Hindlimb muscle (tissue), 1 donor: Measurements from ENCODE around the gene GLIPR1L2. TPM values are rescaled to one million over a fixed set of nuclear protein-coding genes. Genes with fewer than 3 reads are reported as not detected.
"Not testable (repeated sequence)": the region's sequence is repeated elsewhere in the genome, so short reads cannot be mapped to it uniquely, and the experiment has no call there.

ENCODE experiments used
- DNase-seq: peaks from one replicate; pipeline ENCODE4 v3.0.0-alpha.2; 2013
- polyA plus RNA-seq: library from polyadenylated mRNA; unstranded; fragments of 120-200 nt; gene quantifications from one replicate; pipeline ENCODE4 v1.2.1, GENCODE V29; 2013; ENCODE audit not compliant: insufficient read length

The GLIPR1L2 gene
- polyA plus RNA-seq = 1.0 TPM

DNA sequence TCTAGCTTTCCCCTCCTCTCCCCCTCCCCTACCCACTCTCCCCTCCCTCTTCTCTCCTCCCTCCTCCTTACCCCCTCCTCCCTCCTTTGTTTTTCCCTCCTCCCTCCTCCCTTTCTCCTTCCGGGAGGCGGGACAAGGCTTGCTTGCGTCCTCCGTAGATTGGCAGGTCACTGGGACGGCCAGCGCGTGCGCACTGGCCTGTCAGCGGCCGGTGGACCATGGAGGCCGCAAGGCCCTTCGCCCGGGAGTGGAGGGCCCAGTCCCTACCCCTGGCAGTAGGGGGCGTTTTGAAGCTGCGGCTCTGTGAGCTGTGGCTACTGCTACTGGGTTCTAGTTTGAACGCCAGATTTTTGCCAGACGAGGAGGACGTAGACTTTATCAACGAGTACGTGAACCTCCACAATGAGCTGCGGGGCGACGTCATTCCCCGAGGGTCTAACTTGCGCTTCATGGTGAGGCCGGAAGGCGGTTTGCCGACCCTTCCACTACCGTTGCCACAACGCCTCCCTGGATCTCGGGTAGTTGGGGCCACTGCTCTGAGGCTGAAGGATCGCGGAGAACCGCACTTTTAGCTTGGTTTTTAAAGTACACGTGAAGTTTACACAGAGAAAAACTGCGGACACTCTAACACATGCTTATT, at the start of gene GLIPR1L2:
GLIPR1L2 (plus strand) TSS at position 191 of the 640 bp plus-strand sequence; CDS start at position 219, 28 bp downstream.
- DNase-seq = peak; percentile 96

DNA sequence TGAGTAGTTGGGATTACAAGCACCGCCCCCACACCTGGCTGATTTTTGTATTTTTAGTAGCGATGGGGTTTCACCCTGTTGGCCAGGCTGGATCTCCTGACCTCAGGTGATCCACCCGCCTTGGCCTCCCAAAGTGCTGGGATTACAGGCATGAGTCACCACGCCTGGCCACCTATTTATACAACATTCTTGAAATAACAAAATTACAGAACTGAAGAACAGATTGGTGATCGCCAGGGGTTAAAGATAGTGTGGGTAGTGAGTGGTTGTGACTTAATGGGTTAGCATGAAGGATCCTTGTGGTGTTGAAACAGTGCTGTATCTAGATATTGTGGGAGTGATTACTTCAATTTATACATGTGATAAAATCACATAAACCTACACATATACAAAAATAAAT, 49.0 kb upstream of the GLIPR1L2 start:
- no peak for DNase-seq

DNA sequence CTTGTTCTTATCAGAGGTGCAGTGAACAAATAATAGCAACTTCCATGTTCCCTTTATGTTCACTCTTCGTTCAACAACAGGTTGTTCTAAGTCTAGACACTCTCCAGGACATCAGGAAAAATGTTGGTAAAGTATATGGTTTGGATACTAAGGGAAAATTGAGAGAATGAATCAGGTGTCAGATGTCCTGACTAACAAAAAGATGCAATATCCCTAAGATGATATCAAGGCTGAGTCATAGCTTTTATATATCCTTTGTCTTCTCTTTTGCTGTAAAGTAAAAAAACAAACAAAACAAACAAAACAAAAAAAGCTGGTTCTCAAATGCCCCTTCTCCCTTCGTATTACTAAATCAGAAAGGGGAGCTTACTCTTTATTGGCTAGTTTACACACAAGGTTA, 45.4 kb upstream of the GLIPR1L2 start:
- DNase-seq = no peak

DNA sequence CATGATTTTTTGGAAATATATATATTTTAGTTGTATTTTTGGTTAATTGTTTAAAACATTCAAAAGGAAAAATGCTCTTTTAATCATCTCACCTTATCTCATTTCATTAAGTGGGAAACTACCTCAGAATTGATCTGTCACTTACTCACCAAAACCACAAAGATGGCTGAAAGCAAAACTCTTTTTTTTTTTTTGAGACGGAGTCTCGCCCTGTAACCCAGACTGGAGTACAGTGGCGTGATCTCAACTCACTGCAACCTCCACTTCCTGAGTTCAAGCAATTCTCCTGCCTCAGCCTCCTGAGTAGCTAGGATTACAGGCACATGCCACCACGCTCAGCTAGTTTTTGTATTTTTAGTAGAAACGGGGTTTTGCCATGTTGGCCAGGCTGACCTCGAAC, 44.7 kb upstream of the GLIPR1L2 start:
- not testable (repeated sequence) for DNase-seq

DNA sequence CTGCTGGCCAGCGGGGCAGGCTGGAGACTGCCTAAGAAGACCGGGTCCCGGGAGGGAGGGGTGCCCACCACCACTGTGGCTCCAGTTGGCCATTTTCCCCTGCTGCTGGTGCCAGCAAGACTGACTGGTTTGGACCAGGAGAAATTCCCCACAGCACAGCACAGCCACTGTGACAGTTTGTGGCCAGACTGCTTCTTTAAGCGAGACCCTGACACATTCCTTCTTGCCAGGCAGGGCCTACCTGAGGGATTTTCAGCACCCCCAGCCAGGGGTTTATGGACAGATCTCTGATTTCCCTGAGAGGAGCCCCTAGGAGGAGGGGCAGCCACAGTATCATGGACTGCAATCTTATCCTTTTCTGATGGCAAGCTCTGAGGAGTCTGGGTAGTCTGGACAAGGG, 40.9 kb upstream of the GLIPR1L2 start:
- no peak for DNase-seq

DNA sequence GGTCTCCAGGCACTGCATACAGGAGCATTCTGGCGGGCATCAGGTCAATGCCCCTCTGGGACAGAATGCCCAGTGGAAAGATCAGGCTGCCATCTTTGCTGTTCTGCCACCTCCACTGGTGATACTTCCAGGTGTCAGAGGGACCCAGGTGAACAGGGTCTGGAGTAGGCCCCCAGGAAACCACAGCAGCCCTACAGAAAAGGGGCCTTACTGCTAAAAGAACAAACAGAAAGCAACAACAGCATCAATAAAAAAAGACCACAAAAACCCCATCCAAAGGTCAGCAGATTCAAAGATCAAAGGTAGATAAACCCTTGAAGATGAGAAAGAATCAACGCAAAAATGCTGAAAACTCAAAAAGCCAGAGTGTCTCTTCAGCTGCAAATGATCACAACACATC, 40.5 kb upstream of the GLIPR1L2 start:
- no peak for DNase-seq

DNA sequence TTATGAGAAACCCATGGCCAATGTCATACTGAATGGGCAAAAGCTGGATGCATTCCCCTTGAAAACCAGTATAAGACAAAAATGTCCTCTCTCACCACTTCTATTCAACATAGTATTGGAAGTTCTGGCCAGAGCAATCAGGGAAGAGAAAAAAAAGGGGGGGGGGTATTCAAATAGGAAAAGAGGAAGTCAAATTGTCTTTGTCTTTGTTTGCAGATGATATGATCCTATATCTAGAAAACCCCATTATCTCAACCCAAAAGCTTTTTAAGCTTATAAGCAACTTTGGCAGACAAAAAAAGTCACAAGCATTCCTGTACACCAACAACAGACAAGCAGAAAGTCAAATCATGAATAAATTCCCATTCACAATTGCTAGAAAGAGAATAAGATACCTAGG, 36.9 kb upstream of the GLIPR1L2 start:
- no peak for DNase-seq

DNA sequence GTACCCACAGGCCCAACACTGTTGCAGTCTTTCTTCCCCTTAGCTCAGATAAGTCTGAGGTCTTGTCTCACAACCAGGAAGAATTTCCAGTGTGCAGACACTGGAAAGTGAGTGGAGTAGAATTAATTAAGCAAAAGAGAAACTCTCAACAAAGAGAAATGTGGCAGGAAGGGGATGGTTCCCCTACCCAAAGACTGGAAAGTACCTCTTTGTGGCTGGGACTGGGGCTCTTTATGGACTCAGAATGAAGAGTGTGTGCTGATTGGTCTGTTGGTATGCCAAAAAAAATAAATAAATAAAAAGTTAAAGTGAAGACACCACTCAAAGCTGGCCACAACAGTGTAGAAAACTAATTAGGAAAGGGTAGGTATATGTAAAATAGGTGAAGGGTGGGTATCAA, 30.0 kb upstream of the GLIPR1L2 start:
- no peak for DNase-seq

DNA sequence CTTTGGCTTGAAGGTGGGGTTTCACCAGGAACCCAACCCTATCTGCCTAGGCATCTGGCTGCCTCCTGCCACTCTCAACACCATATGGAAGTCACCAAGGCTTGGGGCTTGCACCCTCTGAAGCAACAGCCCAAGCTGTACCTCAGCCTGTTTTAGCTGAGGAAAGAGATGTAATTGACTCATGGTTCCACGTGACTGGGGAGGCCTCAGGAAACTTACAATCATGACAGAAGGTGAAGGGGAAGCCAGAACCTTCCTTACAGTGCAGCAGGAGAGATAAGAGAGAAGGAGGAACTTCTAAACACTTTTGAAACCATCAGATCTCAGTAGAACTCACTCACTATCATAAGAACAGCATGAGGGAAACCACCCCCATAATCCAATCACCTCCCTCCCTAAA, 29.5 kb upstream of the GLIPR1L2 start:
- DNase-seq = no peak

DNA sequence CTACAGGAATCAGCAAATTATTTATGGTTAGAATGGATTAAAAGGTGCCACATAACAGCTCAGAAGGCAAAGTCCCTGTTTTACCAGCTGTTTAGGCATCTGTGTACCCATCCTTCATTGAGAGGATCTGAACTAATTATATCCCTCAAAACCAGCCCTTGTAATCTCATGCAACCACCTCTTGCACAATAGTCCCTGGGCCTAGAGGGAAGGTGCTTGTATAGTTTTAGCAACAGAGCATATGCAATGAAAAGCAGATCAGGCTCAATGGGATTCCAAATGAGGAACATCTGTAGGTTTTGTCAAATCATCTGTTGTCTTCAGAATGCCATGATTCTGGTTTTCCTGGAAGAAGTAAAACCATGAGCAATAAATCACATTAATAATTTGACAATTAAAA, 26.0 kb upstream of the GLIPR1L2 start:
- DNase-seq = no peak

DNA sequence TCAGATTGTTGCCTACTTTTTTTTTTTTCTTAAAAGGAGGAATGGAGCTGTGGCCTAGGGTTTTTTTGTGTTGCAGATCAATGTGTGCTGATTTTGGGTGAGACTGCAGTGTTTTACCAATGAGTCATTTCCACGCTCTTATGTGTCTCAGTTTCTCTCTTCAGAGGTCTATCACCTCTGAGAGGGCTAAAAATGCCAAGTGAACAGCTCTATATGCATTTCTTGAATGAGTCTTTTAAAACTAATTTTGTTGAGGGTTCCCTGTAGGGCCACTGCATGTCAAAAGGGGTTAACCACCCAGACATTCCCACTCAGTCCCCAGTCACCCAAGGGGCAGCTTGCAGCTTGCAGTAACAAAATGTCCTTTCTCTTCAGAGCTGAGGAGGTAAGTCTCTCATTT, 24.3 kb upstream of the GLIPR1L2 start:
- DNase-seq = no peak

DNA sequence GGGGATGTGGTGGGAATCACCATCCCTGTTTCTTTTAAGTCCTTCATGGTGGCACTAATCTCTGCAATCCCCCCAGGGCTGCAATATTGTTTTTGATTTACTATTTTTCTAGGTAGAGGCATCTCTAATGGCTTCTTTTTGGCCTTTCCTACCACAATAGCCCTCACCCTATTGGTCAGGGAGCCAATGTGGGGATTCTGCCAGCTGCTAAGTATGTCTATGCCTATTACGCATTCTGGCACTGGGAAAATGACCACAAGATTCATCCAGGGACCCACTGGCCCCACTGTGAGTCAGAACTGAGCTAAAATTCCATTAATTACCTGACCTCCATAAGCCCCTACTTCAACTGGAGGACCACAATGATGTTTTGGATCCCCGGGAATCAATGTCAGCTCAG, 15.9 kb upstream of the GLIPR1L2 start:
- no peak for DNase-seq

DNA sequence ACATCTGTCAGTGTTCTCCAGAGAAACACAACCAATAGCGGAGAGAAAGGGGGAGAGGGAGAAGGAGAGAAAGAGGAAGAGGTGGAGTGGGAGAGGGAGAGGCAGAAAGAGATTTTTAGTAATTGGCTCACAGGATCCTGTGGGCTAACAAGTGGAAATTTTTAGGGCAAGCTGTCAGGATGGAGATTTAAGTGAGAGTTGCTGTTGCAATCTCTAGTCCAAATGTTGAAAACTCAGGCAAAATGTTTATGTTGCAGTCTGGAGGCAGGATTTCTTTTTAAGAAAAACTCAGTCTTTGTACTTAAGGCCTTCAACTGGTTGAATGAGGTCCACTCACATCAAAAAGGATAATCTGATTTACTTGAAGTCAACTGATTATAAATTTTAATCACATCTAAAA, 12.5 kb upstream of the GLIPR1L2 start:
- no peak for DNase-seq

DNA sequence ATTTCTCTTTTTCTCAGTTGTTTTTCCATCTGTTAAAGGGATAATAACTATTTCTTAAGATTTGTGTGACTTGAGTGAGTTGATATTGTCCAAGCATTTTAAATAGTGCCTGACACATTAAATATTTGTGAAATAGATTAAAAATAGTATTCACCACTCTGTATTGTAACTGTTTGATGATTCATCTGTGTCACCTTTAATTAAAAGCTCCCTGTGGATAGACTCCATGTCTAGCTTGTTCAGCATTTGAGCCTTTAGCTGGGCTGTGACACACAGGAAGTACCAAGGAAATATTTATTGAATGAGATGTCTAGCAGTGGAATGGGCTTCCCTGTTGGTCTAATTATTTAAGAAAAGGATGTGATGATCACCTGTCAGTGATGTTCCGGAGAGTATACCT, 1.8 kb upstream of the GLIPR1L2 start:
- DNase-seq = no peak

DNA sequence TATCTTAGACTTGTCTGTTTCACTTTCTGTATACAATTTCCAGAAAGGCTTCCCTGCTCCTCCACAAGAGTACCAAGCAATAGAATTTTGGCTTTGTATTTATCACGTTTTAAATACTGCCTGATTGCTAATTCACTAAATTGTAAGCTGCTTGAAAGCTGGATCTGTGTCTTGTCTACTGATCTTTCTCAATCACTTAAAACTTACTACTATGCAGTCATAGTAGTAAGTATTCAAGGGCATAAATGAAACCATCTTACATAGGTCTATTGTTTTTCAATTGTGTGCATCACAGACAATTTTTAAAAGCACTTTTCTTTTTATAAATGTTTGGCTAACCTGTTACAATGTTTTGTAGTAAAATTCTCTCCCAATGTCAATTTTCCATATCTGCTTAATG, 1.2 kb upstream of the GLIPR1L2 start:
- no peak for DNase-seq

DNA sequence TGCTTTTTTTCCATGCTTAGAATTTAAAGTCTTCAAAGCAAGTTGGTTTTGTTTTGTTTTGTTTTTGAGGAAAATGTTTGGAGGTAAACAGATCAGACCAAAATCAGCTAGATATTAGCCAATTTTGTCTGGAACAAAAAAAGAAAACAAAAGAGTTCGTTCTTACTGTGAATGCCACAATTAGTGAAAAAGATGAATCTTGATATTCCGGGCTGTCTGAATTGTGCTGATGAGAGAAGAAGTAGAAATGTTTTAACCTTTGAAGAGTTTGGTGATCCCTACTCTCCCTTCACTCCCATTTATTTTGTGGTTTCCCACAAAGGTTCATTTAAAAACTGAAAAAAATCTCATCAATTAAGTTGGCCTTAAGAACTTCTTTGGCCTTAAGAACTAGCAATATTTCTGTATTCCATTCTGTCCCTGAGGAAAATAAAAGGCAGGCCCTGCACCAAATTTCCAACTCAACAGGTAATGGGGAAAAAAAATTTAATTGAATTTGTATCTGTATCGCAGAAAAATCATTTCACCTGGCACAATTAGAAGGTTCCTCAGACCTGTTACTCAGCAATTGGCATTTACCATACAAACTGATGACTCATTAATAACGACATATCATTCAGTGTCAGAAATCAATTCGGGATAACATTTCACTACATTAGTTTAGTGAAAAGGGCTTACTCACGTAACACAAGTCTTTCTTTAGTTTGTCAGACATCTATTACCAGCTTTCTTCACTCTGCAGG, 562 bp upstream of the GLIPR1L2 start:
- no peak for DNase-seq

DNA sequence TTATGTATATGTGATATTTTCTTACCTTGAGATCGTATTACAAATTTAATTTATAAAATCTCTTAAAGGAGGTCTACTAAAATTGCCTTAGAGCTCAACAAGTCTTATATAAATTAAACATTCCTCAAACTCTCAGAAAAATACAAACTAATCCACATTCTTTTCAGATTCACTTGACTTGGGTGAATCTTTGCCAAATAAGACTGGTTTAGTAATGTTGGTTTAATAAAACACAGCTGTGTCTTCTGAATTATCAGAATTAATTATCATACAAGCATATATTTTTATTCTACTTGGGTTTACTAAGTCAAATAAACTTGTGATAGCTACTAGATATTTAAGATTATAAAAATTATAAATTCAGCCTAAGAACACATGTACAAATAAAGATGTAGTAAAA, 13.3 kb downstream of the GLIPR1L2 start:
- DNase-seq = no peak

DNA sequence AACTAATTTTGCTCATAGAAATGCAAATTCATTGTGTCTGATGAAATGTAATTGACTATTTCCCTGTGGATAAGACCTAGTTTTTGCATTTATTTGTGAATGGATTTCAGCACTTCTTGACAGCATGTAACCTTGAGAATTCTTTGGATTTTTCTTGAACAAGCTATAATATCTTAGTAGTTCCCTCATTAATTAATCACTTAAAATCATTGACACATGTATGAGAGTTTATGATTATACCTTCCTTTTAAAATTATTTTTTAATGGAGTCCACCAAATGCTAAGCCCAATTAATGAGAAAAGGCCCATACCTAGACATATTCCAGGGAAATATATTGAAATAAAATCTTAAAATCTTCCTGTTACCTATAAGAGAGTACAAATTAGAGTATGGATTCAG, 16.8 kb downstream of the GLIPR1L2 start:
- no peak for DNase-seq

DNA sequence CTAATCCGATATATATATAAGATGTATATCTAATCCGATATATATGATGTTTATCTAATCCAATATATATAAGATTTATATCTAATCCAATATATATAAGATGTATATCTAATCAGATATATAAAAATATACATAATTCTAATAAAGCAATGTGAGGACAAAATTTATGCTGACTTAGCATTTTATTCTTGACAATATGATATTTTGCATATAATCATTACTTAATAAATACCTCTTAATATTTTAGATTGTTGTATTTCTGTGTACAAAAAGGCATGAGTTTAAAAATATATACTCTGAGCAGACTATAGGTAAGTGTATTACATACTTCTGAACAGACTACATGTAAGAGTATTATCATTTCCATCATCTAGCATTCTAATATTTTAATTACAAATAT, 18.9 kb downstream of the GLIPR1L2 start:
- DNase-seq = no peak

DNA sequence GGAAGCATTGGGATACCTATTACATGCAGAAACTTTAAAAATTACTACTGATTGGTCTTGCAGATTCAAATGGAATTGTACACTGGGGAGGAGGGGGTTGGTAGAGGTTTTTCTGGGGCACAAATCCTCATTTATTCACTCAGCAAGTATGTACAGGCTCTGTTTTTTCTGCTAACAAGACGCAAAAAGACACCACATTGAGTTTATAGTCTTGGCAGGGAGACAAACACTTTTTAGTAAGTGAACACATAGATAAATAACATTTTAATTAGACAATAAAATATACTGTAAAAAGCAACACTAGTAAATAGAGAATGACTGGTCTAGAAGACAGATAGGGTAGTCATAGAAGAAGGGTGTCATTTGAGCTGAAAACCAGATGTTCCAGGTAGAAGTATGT, 23.8 kb downstream of the GLIPR1L2 start:
- DNase-seq = peak; percentile 15

DNA sequence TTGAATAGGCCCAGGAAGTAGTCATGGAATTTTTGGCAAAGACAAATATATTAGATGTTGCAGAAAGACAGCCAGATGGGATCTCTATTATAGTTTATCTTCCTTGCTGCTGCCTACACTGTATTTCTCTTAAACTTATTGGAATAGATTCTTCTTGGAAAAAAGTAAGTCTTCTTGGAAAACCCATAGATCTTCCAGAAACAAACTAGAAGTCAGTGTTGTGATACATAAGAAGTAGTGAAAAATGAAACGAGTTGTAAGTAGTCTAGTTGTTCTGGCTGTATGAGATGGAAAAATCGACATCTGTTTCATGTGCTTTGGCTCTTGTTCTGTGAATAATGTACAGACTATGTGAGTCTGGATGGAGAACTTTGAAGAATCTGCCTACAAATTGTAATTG, 29.0 kb downstream of the GLIPR1L2 start:
- DNase-seq = peak; percentile 36

DNA sequence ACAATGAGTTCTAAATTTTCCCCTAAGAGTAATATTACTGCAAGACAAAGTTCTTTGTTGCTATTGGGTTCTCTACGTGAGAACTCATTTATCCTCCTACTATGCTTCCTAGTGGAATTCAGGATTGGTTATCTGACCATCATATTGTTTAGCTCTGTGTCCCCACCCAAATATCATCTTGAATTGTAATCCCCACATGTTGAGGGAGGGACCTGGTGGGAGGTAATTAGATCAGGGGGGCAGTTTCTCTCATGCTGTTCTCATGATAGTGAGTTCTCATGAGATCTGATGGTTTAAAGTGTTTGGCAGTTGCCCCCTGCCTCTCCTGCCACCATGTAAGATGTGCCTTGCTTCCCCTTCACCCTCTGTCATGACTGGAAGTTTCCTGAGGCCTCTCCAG, 36.6 kb downstream of the GLIPR1L2 start:
- no peak for DNase-seq

DNA sequence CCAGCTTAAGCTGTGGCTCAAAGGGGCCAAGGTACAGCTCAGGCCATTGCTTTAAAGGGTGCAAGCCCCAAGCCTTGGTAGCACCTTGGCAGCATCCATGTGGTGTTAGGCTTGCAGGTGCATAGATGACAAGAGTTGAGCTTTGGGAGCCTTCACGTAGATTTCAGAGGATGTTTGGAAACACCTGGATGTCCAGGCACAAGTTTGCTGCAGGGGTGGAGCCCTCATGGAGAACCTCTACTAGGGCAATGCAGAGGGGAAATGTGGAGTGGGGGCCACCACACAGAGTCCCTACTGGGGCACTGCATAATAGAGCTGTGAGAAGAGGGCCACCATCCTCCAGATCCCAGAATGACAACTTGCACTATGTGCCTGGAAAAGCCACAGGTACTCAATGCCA, 37.9 kb downstream of the GLIPR1L2 start:
- no peak for DNase-seq

DNA sequence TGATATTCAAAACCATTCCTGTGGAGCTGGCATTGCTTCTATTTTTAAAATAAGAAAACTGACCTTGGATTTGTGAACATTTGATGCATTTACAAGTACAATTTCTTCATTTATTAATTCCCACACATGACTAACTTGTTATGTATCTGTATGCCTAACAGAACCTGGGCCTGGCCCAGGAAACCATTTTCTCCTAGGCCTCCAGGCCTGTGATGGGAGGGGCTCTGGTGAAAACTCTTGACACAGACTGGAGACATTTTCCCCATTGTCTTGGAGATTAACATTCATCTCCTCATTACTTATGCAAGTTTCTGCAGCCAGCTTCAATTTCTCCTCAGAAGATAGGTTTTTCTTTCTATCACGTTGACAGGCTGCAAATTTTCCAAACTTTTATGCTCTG, 42.0 kb downstream of the GLIPR1L2 start:
- no peak for DNase-seq

DNA sequence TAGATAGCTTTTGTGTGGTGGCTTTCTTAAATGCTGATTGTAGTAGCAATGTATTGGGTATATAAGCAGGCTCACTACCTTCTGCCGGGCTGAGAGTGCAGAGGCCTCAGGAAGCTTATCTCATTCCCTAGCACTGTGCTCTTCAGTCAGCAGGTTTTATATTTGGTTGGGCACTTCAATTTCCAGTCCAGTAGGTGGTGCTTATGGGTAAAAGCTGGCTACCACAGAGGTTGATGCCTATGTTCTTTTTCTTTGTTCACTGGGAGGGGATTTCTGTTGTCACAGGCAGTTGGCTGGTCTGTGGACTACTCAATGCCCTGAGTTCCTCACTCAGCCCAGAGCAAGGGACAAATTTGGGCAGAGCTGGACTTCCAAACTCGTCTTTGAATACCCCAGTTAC, 46.7 kb downstream of the GLIPR1L2 start:
- no peak for DNase-seq
